Nephron progenitor cell (in vitro differentiated cells): Measurements from ENCODE around the gene IL3RA.

Experiments used
- DNase-seq: peaks from one replicate; pipeline ENCODE4 v3.0.0; 2021
- H3K27ac Mint-ChIP-seq: 2 replicates; pipeline ENCODE4 v1.8.0; 2021; ENCODE audit warnings: mild to moderate bottlenecking, moderate library complexity, mixed read lengths
- H3K27me3 Mint-ChIP-seq: 2 replicates; pipeline ENCODE4 v1.8.0; 2021; ENCODE audit warnings: mild to moderate bottlenecking, low read depth, mixed read lengths; ENCODE audit not compliant: poor library complexity
- H3K36me3 Mint-ChIP-seq: 2 replicates; pipeline ENCODE4 v1.8.0; 2021; ENCODE audit warnings: low read depth, mixed read lengths
- H3K4me1 Mint-ChIP-seq: 2 replicates; pipeline ENCODE4 v1.8.0; 2021; ENCODE audit warnings: mixed read lengths
- H3K4me3 Mint-ChIP-seq: 2 replicates; pipeline ENCODE4 v1.8.0; 2021; ENCODE audit warnings: mild to moderate bottlenecking, moderate library complexity, mixed read lengths
- H3K9me3 Mint-ChIP-seq: 2 replicates; pipeline ENCODE4 v1.8.0; 2021; ENCODE audit warnings: mild to moderate bottlenecking, moderate library complexity, mixed read lengths
- CTCF ChIP-seq: fragments of 200-600 bp; sonication (generic); IDR thresholded peaks from 2 replicates; pipeline ENCODE4 v1.5.0; 2021; ENCODE audit warnings: antibody characterized with exemption

IL3RA gene

GRCh38 chrX:1355131-1356046 lies 18.8 kb downstream of the IL3RA start:
- Mint-ChIP-seq H3K27ac (peak overlapping the region; percentile 57), H3K4me1 (peaks cover 15% of the 10 kb centered on the region), H3K36me3 (peaks cover 31% of the 10 kb centered on the region), H3K9me3 (peaks cover 17% of the 10 kb centered on the region), H3K4me3 (no peak overlapping the region), H3K27me3 (no peaks in the 10 kb centered on the region)
- DNase-seq = peak; percentile 36
- TF ChIP-seq CTCF = no peak

- Mint-ChIP-seq H3K4me1 (peaks cover 15% of the 10 kb centered on the region), H3K36me3 (peaks cover 53% of the 10 kb centered on the region), H3K27ac (no peak overlapping the region), H3K9me3 (peaks cover 17% of the 10 kb centered on the region), H3K27me3 (peaks cover 3% of the 10 kb centered on the region), H3K4me3 (no peak overlapping the region)
- no peak for TF ChIP-seq CTCF
- DNase-seq = no peak
Measured at GRCh38 chrX:1357993-1358392, 21.4 kb downstream of the IL3RA start.

- Mint-ChIP-seq H3K9me3 (peaks cover 17% of the 10 kb centered on the region), H3K4me1 (peaks cover 15% of the 10 kb centered on the region), H3K27me3 (peaks cover 3% of the 10 kb centered on the region), H3K4me3 (no peak overlapping the region), H3K36me3 (peaks cover 59% of the 10 kb centered on the region), H3K27ac (peak overlapping the region; percentile 30)
- TF ChIP-seq CTCF = no peak
- no peak for DNase-seq
Measured at GRCh38 chrX:1358793-1359476, 22.4 kb downstream of the IL3RA start.

GRCh38 chrX:1359477-1359873 lies 22.9 kb downstream of the IL3RA start:
- no peak for TF ChIP-seq CTCF
- Mint-ChIP-seq H3K27ac (peak overlapping the region; percentile 30), H3K27me3 (peaks cover 3% of the 10 kb centered on the region), H3K4me1 (peaks cover 11% of the 10 kb centered on the region), H3K36me3 (peaks cover 59% of the 10 kb centered on the region), H3K4me3 (no peak overlapping the region), H3K9me3 (peaks cover 17% of the 10 kb centered on the region)
- DNase-seq = no peak

GRCh38 chrX:1360171-1360570 lies 23.6 kb downstream of the IL3RA start:
- peaks cover 17% of the 10 kb centered on the region for H3K9me3 Mint-ChIP-seq
- H3K4me3 Mint-ChIP-seq = no peak overlapping the region
- TF ChIP-seq CTCF = no peak
- peaks cover 3% of the 10 kb centered on the region for H3K27me3 Mint-ChIP-seq
- DNase-seq = no peak
- H3K36me3 Mint-ChIP-seq = peaks cover 63% of the 10 kb centered on the region
- H3K4me1 Mint-ChIP-seq = peaks cover 11% of the 10 kb centered on the region
- H3K27ac Mint-ChIP-seq = peak overlapping the region; percentile 36
